Hematopoietic multipotent progenitor cell treated with erythropoietin and hydrocortisone succinate and interleukin-3 and kit ligand, for 6 days (in vitro differentiated cells): ENCODE data around the gene PARVA.

ENCODE experiments used
- DNase-seq: peaks from one replicate; pipeline ENCODE4 v3.0.0-alpha.2; 2015

PARVA gene

GRCh38 chr11:12434325-12434654 lies 56.9 kb downstream of the PARVA start:
- no peak for DNase-seq

DNA sequence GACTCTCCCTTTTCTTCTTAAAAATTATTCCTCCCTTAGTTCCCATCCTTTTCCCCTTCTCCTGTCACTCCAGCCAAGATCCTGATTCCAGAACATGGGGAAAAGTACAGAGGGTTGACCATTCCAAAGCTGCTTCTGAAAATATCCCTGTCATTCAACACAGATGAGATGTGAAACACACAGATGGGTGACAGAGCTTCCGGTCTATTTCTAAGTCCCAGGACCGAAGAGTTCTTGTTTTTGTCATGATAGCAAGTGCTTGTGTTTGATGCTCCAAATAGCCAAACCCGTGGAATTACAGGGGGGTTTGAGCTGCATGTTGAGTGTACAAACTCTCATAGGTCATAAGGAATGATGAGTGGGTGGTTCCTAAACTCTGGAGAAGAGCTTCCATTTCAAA lies 57.9 kb downstream of the PARVA start:
- no peak for DNase-seq

GRCh38 chr11:12436266-12436665 lies 58.9 kb downstream of the PARVA start:
- DNase-seq = no peak

GRCh38 chr11:12438291-12438690 lies 60.9 kb downstream of the PARVA start:
- no peak for DNase-seq

GRCh38 chr11:12439615-12440014 lies 62.2 kb downstream of the PARVA start:
- no peak for DNase-seq

DNA sequence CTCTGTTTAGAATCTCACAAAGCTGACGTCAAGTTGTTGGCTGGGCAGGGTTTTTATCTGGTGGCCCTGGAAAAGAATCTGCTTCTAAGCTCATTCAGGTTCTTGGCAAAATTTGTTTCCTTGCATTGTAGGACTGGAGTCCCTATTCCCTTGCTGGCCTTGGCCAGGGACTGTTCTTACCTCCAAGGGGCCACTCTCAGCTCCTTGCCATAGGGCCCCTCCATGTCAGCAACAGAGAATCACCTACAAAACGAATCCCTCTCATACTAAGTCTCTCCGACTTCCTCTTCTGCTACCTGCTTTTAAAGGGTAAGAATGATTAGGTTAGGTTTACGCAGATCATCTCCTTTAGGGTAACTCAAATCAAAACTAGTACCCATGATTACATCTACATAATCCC lies 63.2 kb downstream of the PARVA start:
- DNase-seq = no peak

DNA sequence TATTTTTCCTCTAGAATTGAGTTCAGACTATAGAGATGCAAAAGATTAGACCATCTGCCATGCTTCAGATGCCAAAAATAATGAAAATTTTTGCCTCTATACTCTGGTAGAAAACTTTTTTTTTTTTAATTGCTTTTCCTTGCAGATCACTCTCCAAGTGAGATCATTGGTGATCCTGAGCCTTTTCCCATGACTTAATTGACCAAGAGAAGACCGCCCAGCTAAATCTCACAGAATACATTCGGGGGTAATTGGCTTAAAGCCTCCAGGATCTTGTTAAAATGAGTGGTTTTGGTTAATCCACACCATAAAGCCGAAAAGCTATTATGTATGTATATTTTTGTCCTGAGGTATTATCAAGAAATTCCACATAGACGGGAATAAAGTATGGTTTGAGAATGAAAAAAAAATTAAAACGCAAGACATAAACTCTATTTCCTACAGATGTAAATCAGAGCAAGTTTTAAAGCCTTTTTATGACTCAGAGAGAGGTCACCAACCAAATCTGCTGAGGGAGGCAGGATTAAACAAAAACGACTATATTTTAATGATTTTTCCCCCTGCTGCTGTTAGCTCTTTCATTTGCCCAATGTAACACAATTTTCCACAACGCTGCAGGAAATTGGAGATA lies 64.0 kb downstream of the PARVA start:
- DNase-seq = no peak

- DNase-seq = no peak
These were observed 67.2 kb downstream of the PARVA start for GRCh38 chr11:12444601-12445000.

DNA sequence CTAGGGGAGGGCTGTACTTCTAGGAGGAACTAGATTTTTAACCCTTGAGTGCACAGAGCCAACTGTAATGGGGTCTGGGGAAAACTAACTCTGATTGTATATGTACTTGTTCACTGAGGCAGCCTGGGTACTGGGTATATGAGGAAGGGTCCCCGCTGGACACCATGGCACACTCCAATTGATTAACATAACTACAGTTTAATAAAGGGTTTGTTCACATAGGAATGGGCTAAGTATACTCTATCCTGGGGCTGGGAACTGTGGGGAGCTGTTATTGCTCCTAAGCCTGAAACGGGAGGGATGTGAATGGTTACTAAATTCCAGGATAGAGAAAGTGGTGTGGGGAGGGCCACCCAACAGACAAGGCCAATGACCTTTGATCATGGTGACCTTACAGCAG lies 67.6 kb downstream of the PARVA start:
- DNase-seq = no peak

GRCh38 chr11:12446863-12447262 lies 69.5 kb downstream of the PARVA start:
- no peak for DNase-seq

- DNase-seq = no peak
These were observed 71.0 kb downstream of the PARVA start for GRCh38 chr11:12448131-12448939.

DNA sequence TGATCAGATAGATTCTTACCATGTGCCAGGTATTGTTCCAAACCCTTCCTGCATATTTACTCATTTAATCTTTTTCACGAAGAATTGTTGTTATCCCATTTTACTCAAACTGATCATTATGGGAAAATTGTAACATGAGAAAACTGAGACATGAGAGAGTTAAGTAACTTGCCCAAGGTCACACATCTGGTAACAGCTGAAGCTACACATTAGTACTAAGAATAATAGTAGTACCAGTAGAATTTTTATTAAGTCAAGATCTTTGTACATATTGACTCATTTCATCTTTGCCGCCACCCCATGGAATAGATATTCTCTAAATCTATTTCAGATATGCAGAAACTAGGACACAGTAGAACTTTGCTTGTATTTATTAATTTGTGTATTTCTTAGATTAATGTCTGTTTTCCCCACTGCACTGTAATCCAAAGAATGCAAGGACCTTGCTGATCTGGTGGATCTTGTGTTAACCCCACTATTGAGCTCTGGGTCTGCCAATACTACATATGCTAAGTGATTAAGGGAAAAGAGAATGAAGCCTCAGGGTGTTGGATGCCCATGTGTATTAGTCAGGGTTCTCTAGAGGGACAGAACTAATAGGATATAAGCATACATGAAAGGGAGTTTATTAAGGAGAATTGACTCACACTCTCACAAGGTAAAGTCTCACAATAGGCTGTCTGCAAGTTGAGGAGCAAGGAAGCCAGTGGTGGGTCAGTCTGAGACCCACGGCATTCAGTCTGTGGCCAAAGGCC lies 72.8 kb downstream of the PARVA start:
- no peak for DNase-seq

GRCh38 chr11:12451179-12451814 lies 73.9 kb downstream of the PARVA start:
- no peak for DNase-seq

DNA sequence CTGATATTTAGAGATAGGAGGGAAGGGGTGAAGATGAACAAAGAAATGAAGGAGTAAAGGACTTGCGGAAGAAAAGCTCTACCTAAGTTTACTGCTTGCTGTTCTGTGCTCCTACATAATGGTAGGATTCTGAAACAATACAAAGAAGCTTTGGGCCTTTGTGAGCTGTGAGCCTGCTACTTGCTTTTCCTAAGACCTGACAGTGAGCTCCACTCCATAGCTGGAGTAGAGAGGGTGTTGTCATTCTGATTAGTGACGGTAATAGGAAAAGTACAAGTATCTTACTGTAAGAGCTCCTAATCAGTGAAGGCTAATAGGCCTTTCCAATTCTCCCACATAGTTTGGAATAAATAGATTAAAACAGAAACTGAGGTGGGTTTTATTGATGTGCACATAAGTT lies 75.9 kb downstream of the PARVA start:
- no peak for DNase-seq

DNA sequence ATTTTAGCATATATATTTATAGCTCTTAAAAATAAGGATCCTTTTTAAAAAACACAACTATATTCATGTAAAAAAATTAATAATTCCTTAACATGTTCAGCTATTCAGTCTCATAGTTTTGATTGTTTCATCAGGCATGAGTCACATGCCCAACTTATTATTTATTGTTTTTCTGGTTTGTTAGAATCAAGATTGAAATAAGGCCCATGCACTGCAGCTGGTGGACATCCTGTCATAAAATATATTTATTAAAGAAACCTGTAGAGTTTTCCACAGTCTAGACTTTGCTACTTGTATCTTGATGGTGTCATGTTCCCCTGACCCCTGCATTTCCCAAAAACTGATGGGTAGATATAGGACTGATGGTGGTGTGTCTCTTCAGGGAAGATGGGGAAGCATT lies 77.4 kb downstream of the PARVA start:
- DNase-seq = no peak

DNA sequence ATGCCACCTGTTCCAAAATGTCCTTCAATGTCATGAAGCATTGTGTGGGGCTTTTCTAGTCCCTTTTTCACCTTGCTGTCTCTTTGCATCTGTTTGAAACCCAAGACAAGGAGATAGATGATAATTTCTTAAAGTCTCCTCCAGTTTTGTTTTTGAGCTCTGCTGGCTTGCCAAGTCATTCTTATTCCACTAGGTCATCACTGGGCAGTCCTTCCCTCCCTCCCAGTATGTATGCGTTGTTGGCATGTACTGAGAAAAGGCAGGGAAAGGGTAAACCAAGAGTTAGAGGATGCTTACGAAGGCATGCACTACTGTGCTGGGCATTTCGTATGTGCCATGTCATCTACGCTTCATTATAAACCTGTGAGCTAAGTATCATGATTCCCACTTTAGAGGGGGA lies 78.6 kb downstream of the PARVA start:
- DNase-seq = no peak

GRCh38 chr11:12456651-12457579 lies 79.5 kb downstream of the PARVA start:
- no peak for DNase-seq

GRCh38 chr11:12458042-12458441 lies 80.7 kb downstream of the PARVA start:
- no peak for DNase-seq

- no peak for DNase-seq
These were observed 82.0 kb downstream of the PARVA start for GRCh38 chr11:12459374-12459773.

- no peak for DNase-seq
These were observed 82.6 kb downstream of the PARVA start for GRCh38 chr11:12459865-12460444.

DNA sequence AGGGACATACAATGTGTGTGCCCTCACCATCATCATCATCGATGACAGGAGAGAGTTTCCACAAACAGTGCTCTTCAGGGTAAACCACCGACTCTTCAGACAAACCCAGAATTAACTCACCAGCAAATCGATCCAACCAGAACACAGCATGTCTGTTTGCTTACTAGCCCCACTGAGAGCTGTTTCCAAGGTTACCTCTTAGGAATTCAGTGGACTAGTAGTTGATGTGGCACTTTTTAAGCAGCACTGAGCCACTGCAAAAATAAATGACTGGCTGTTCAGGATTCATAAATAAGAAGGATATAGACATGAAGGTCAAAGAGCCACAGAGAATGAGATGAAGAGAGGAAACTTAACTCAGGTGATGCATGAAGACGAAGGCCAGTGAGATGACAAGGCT lies 83.1 kb downstream of the PARVA start:
- no peak for DNase-seq

DNA sequence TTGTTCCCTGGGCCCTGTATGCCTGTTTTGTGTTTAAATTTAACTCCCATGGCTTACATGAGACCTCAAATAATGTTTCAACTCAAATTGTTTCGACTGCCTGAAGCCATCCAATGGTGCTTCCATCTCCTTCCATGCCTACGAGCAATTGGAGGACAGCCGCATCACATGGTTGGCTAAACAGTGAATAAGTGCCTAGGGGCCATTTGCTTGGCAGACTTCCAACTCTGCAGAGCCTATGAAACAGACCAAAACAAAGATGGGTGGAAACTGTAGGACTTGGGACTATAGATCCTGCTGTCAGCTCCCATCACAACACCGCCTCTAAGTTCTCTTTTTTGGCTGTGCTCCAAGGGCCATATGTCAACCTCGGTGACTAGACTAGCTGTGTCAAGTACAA lies 84.1 kb downstream of the PARVA start:
- peak; percentile 4 for DNase-seq
